ENCODE results near the gene CCDC47.

The CCDC47 gene

DNA sequence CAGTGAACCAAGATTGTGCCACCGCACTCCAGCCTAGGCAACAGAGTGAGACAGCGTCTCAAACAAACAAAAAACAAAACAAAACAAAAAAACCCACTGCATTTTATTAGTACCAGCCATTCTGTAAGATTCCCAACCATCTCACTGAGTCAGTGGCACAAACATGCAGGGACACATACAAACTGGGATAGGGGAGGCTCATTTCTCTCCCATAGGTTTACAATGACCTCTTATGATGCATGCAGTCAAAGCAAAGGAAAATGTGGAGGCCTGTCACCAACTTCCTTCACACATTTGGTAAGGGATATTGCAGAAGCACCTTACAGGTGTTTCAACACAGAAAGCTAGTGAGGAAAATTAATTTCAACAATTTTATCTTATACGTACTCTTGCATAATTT is 19.4 kb downstream of the CCDC47 start:
- H3K4me1 Mint-ChIP-seq = no peaks in the 10 kb centered on the region
- H3K27me3 Mint-ChIP-seq (ENCODE audit: low read depth) = no peaks in the 10 kb centered on the region
- no peak overlapping the region for H3K4me3 Mint-ChIP-seq

GRCh38 chr17:63753215-63753614 is 20.2 kb downstream of the CCDC47 start:
- H3K36me3 Mint-ChIP-seq (ENCODE audit: low read depth) = peaks cover 51% of the 10 kb centered on the region
- no peak overlapping the region for H3K27ac Mint-ChIP-seq
- H3K4me3 Mint-ChIP-seq = no peak overlapping the region
- no peaks in the 10 kb centered on the region for H3K4me1 Mint-ChIP-seq
- no peaks in the 10 kb centered on the region for H3K9me3 Mint-ChIP-seq
- TF ChIP-seq, protein P1, sequence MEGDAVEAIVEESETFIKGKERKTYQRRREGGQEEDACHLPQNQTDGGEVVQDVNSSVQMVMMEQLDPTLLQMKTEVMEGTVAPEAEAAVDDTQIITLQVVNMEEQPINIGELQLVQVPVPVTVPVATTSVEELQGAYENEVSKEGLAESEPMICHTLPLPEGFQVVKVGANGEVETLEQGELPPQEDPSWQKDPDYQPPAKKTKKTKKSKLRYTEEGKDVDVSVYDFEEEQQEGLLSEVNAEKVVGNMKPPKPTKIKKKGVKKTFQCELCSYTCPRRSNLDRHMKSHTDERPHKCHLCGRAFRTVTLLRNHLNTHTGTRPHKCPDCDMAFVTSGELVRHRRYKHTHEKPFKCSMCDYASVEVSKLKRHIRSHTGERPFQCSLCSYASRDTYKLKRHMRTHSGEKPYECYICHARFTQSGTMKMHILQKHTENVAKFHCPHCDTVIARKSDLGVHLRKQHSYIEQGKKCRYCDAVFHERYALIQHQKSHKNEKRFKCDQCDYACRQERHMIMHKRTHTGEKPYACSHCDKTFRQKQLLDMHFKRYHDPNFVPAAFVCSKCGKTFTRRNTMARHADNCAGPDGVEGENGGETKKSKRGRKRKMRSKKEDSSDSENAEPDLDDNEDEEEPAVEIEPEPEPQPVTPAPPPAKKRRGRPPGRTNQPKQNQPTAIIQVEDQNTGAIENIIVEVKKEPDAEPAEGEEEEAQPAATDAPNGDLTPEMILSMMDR (IDR thresholded peaks at IDR 0.05; ENCODE audit: unreplicated experiment in 3 of 3) = no peak
- H3K27me3 Mint-ChIP-seq (ENCODE audit: low read depth) = no peaks in the 10 kb centered on the region

More for the DNA sequence above, 19.4 kb downstream of the CCDC47 start:
- H3K9me3 Mint-ChIP-seq = no peaks in the 10 kb centered on the region
- peaks cover 51% of the 10 kb centered on the region for H3K36me3 Mint-ChIP-seq (ENCODE audit: low read depth)
- TF ChIP-seq, protein P1 (IDR thresholded peaks at IDR 0.05; ENCODE audit: unreplicated experiment in 3 of 3) = no peak
- no peak overlapping the region for H3K27ac Mint-ChIP-seq

DNA sequence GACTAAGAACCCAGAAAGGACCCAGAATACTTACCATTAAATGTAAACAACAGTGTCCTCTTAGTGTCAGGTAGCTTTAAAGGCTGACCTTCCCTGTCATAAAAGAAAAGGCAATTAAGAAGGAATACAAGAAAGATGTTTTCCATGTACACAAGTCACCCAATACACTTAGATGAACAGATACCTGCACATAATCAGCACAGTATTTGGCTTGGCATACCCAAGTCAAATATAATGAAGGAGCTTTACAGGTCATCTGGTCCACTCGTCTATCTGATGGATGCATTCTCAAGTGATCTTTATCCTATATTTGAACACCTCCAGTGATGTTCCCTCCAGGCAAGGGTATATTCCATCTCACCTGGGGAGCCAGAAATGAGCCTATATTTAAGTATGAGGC is 20.7 kb downstream of the CCDC47 start:
- Mint-ChIP-seq H3K9me3 (no peaks in the 10 kb centered on the region), H3K27ac (no peak overlapping the region), H3K27me3 (ENCODE audit: low read depth) (no peaks in the 10 kb centered on the region), H3K4me3 (no peak overlapping the region), H3K36me3 (ENCODE audit: low read depth) (peaks cover 47% of the 10 kb centered on the region), H3K4me1 (no peaks in the 10 kb centered on the region)
- TF ChIP-seq, protein P1 (IDR thresholded peaks at IDR 0.05; ENCODE audit: unreplicated experiment in 3 of 3) = no peak

DNA sequence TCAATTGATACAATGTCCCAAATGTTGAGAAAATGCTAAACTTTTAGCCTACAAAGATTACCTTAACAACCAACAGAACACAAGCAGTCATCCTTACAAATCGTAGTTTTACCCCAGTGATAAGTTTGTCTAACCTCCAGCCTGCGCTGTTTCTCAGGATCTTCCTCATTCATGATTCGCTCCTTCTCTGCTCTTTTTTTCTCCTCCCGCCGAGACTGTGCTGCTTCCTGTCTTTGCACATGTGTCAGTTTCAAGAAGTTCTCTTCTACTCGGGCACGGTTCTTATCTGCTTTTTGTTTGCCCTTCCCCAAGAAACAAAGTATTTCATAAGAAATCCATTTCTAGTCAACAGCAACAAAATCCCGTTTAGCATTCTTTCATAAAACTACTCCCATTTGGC is 21.6 kb downstream of the CCDC47 start:
- Mint-ChIP-seq H3K27me3 (ENCODE audit: low read depth) (no peaks in the 10 kb centered on the region), H3K9me3 (no peaks in the 10 kb centered on the region), H3K36me3 (ENCODE audit: low read depth) (peaks cover 50% of the 10 kb centered on the region), H3K4me1 (no peaks in the 10 kb centered on the region), H3K27ac (no peak overlapping the region), H3K4me3 (no peak overlapping the region)
- TF ChIP-seq, protein P1 (IDR thresholded peaks at IDR 0.05; ENCODE audit: unreplicated experiment in 3 of 3) = no peak

- TF ChIP-seq, protein P1 (IDR thresholded peaks at IDR 0.05; ENCODE audit: unreplicated experiment in 3 of 3) = no peak
- H3K4me1 Mint-ChIP-seq = peaks cover 11% of the 10 kb centered on the region
- no peaks in the 10 kb centered on the region for H3K27me3 Mint-ChIP-seq (ENCODE audit: low read depth)
- peak within 1 kb of the TSS; percentile 84 to 90 (median 88) for H3K4me3 Mint-ChIP-seq
- peaks cover 12% of the 10 kb centered on the region for H3K36me3 Mint-ChIP-seq (ENCODE audit: low read depth)
- no peaks in the 10 kb centered on the region for H3K9me3 Mint-ChIP-seq
- H3K27ac Mint-ChIP-seq = peak within 1 kb of the TSS; percentile 94 to 97 (median 95)
Measured at GRCh38 chr17:63741408-63742173, 31.8 kb downstream of the CCDC47 start, which contains the start of gene STRADA. STRADA (minus strand) TSS chr17:63741799; CDS start chr17:63728369, 13,430 bp downstream.

GRCh38 chr17:63741143-63741407 is 32.3 kb downstream of the CCDC47 start:
- H3K9me3 Mint-ChIP-seq = no peaks in the 10 kb centered on the region
- H3K27ac Mint-ChIP-seq = peak overlapping the region; percentile 94 to 97 (median 95)
- peaks cover 11% of the 10 kb centered on the region for H3K4me1 Mint-ChIP-seq
- H3K4me3 Mint-ChIP-seq = peak overlapping the region; percentile 84 to 90 (median 88)
- peaks cover 9% of the 10 kb centered on the region for H3K36me3 Mint-ChIP-seq (ENCODE audit: low read depth)
- TF ChIP-seq, protein P1 (IDR thresholded peaks at IDR 0.05; ENCODE audit: unreplicated experiment in 3 of 3) = no peak
- no peaks in the 10 kb centered on the region for H3K27me3 Mint-ChIP-seq (ENCODE audit: low read depth)
